ENCODE measurements around the gene TMEM63A.

GRCh38 chr1:225874431-225874830 lies 7.7 kb downstream of the TMEM63A start:
- TF ChIP-seq CTCF (IDR thresholded peaks at IDR 0.05) (no peak), POLR2A (IDR thresholded peaks at IDR 0.05; ENCODE audit: low read depth) (no peak), POLR2AphosphoS5 (IDR thresholded peaks at IDR 0.05) (no peak)
